Endodermal cell (in vitro differentiated cells): ENCODE measurements around the gene ILKAP. TPM values are rescaled to one million over a fixed set of nuclear protein-coding genes. Genes with fewer than 3 reads are reported as not detected.
A peak's percentile ranks its signal among the peaks of the same experiment; 100 is the strongest.

Source experiments
- DNase-seq: peaks from one replicate; pipeline ENCODE4 v3.0.0-alpha.2; 2017
- H3K27ac ChIP-seq: 2 replicates; pipeline ENCODE4 v1.5.1; 2013; ENCODE audit warnings: mild to moderate bottlenecking, low read depth, low read length, moderate library complexity
- H3K27me3 ChIP-seq: 2 replicates; pipeline ENCODE4 v1.6.1; 2013; ENCODE audit warnings: mild to moderate bottlenecking, low read length, moderate library complexity; ENCODE audit not compliant: insufficient read depth, control insufficient read depth, poor library complexity, severe bottlenecking
- H3K36me3 ChIP-seq: 2 replicates; pipeline ENCODE4 v1.7.0; 2013; ENCODE audit warnings: mild to moderate bottlenecking, low read length, moderate library complexity; ENCODE audit not compliant: control insufficient read depth, insufficient read depth
- H3K4me1 ChIP-seq: one replicate; pipeline ENCODE4 v1.7.0; 2013; ENCODE audit warnings: low read length; ENCODE audit not compliant: control insufficient read depth, insufficient read depth
- H3K4me3 ChIP-seq: 2 replicates; pipeline ENCODE4 v1.5.1; 2013; ENCODE audit warnings: mild to moderate bottlenecking, low read length, moderate library complexity
- H3K9ac ChIP-seq: 2 replicates; pipeline ENCODE4 v1.6.1; 2013; ENCODE audit warnings: mild to moderate bottlenecking, low read length, moderate library complexity; ENCODE audit not compliant: poor library complexity, severe bottlenecking; ENCODE audit errors: extremely low read depth
- H3K9me3 ChIP-seq: 2 replicates; pipeline ENCODE4 v1.6.1; 2013; ENCODE audit warnings: mild to moderate bottlenecking, low read length, moderate library complexity; ENCODE audit not compliant: control insufficient read depth
- H3K27ac Mint-ChIP-seq: 2 replicates; pipeline ENCODE4 v1.8.0; 2020; ENCODE audit warnings: mixed read lengths
- H3K27me3 Mint-ChIP-seq: 2 replicates; pipeline ENCODE4 v1.8.0; 2021; ENCODE audit warnings: mild to moderate bottlenecking, mixed read lengths; ENCODE audit not compliant: insufficient read depth
- H3K36me3 Mint-ChIP-seq: 2 replicates; pipeline ENCODE4 v1.8.0; 2020; ENCODE audit warnings: low read depth, mixed read lengths
- H3K4me1 Mint-ChIP-seq: 2 replicates; pipeline ENCODE4 v1.8.0; 2020; ENCODE audit warnings: mixed read lengths
- H3K4me3 Mint-ChIP-seq: 2 replicates; pipeline ENCODE4 v1.8.0; 2020; ENCODE audit warnings: mild to moderate bottlenecking, moderate library complexity, mixed read lengths
- H3K9me3 Mint-ChIP-seq: 2 replicates; pipeline ENCODE4 v1.8.0; 2020; ENCODE audit warnings: mild to moderate bottlenecking, mixed read lengths
- CTCF ChIP-seq: fragments of 200-600 bp; sonication (generic); conservative IDR thresholded peaks from 2 replicates; pipeline ENCODE4 v1.5.0; 2021; ENCODE audit warnings: antibody characterized with exemption, mild to moderate bottlenecking
- WGBS, 2 experiments: methylation state at CpG; one replicate each; pipeline versions ENCODE4 v1.1.5 to v1.1.7; 2013; ENCODE audit warnings: missing lambda C conversion rate in 2 of 2, mixed read lengths in 1 of 2; ENCODE audit not compliant: insufficient coverage in 1 of 2, insufficient read length in 1 of 2; 5-methylcytosine and 5-hydroxymethylcytosine counted together
- total RNA-seq, 2 donors: library from RNA; stranded (reverse); fragmentation: NEBNext Ultra II Directional in 1 of 2; extraction: Animal tissue kit (Norgen Biotek cat#: 25700) in 1 of 2; gene quantifications; 2 replicates in 1 of 2; 3 replicates in 1 of 2; pipeline ENCODE4 v1.2.1, GENCODE V29; 2021

The ILKAP gene
- total RNA-seq, 2 donors from 2014 or later = 40.9 to 46.4 TPM

- H3K27me3 ChIP-seq = peaks cover 7% of the 10 kb centered on the region
- no peak overlapping the region for H3K9ac ChIP-seq
Observed at GRCh38 chr2:238243496-238244076, 40.1 kb upstream of the ILKAP start.

GRCh38 chr2:238242731-238243495 is 39.4 kb upstream of the ILKAP start:
- Histone ChIP-seq H3K27me3 (peaks cover 13% of the 10 kb centered on the region), H3K36me3 (peaks cover 16% of the 10 kb centered on the region), H3K27ac (peak overlapping the region; percentile 71), H3K4me1 (no peaks in the 10 kb centered on the region), H3K9ac (no peak overlapping the region), H3K4me3 (no peak overlapping the region), H3K9me3 (no peaks in the 10 kb centered on the region)
- 83 to 89% methylated on average over 4 to 7 of the region's 7 CpGs for WGBS, 2 experiments
- peaks cover 26% of the 10 kb centered on the region for H3K27me3 Mint-ChIP-seq
- no peak for TF ChIP-seq CTCF
- H3K9me3 Mint-ChIP-seq = no peaks in the 10 kb centered on the region
- DNase-seq = no peak
- peaks cover 33% of the 10 kb centered on the region for H3K36me3 Mint-ChIP-seq
- H3K27ac Mint-ChIP-seq = no peak overlapping the region
- no peak overlapping the region for H3K4me3 Mint-ChIP-seq
- no peaks in the 10 kb centered on the region for H3K4me1 Mint-ChIP-seq

More at GRCh38 chr2:238243496-238244076, 40.1 kb upstream of the ILKAP start:
- Histone ChIP-seq H3K4me3 (no peak overlapping the region), H3K36me3 (peaks cover 19% of the 10 kb centered on the region), H3K4me1 (no peaks in the 10 kb centered on the region), H3K9me3 (no peaks in the 10 kb centered on the region), H3K27ac (peak overlapping the region; percentile 71)
- H3K27ac Mint-ChIP-seq = no peak overlapping the region
- peaks cover 36% of the 10 kb centered on the region for H3K36me3 Mint-ChIP-seq
- TF ChIP-seq CTCF = peak; percentile 61
- no peak overlapping the region for H3K4me3 Mint-ChIP-seq
- DNase-seq = peak; percentile 75
- 87 to 90% methylated on average over 6 to 10 of the region's 10 CpGs for WGBS, 2 experiments
- H3K27me3 Mint-ChIP-seq = peaks cover 20% of the 10 kb centered on the region
- no peaks in the 10 kb centered on the region for H3K9me3 Mint-ChIP-seq
- no peaks in the 10 kb centered on the region for H3K4me1 Mint-ChIP-seq

DNA sequence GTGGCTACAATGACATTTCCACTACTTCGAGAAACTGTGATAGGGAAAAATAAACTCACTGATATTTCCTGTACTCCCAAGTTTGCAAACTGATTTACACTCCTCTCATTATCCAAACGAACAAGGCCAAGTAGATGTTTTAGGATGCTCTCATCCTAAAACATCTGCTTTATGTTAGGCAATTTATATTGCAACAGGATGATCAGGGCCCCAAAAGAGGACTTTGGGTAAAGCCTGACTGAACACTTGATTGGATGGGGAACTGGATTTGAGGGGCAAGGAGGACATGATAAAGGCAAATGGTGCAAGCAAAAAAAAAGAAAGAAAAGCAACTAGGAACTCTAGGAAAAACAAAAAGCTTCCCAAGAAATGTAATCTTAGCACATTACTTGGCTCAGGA is 38.5 kb upstream of the ILKAP start:
- Histone ChIP-seq H3K27me3 (peaks cover 23% of the 10 kb centered on the region), H3K36me3 (peaks cover 13% of the 10 kb centered on the region), H3K4me3 (no peak overlapping the region), H3K4me1 (no peaks in the 10 kb centered on the region), H3K27ac (no peak overlapping the region), H3K9me3 (no peaks in the 10 kb centered on the region), H3K9ac (no peak overlapping the region)
- H3K4me1 Mint-ChIP-seq = no peaks in the 10 kb centered on the region
- H3K4me3 Mint-ChIP-seq = peak overlapping the region; percentile 54
- H3K27ac Mint-ChIP-seq = no peak overlapping the region
- peaks cover 36% of the 10 kb centered on the region for H3K27me3 Mint-ChIP-seq
- no peak for DNase-seq
- H3K36me3 Mint-ChIP-seq = peaks cover 23% of the 10 kb centered on the region
- no peak for TF ChIP-seq CTCF
- WGBS, 2 experiments = 92 to 100% methylated on average over 2 of the region's 2 CpGs
- H3K9me3 Mint-ChIP-seq = no peaks in the 10 kb centered on the region
